OCI-LY3 (cell line): ENCODE measurements around the gene ZNF430.

Experiments used
- H2AFZ ChIP-seq: fragments of 200-600, 300-600 bp; shearing (Covaris generic); 2 replicates; pipeline ENCODE4 v1.6.0; 2014; ENCODE audit warnings: antibody characterized with exemption, low read depth, low read length
- H3K27ac ChIP-seq: fragments of 200-600, 300-600 bp; sonication (generic); 2 replicates; pipeline ENCODE4 v1.5.1; 2014; ENCODE audit warnings: mild to moderate bottlenecking, low read length, moderate library complexity, mixed read lengths
- H3K27me3 ChIP-seq: fragments of 200-600, 300-600 bp; sonication (generic); 2 replicates; pipeline ENCODE4 v1.6.1; 2014; ENCODE audit warnings: low read depth, low read length, mixed read lengths
- H3K36me3 ChIP-seq: fragments of 200-600, 300-600 bp; sonication (generic); replicated peaks from 2 replicates; pipeline ENCODE3; 2014; ENCODE audit warnings: low read depth, low read length, mixed read lengths
- H3K4me1 ChIP-seq: fragments of 300-600, 200-600 bp; sonication (generic); 2 replicates; pipeline ENCODE4 v1.6.1; 2014; ENCODE audit warnings: low read length, mixed read lengths
- H3K4me2 ChIP-seq: fragments of 200-600, 300-600 bp; sonication (generic); 2 replicates; pipeline ENCODE4 v1.6.1; 2014; ENCODE audit warnings: low read length, mixed read lengths
- H3K4me3 ChIP-seq: fragments of 300-600, 200-600 bp; sonication (generic); 2 replicates; pipeline ENCODE4 v1.5.1; 2014; ENCODE audit warnings: antibody characterized with exemption, mild to moderate bottlenecking, low read length, moderate library complexity
- H3K79me2 ChIP-seq: fragments of 300-600, 200-600 bp; shearing (Covaris generic); 2 replicates; pipeline ENCODE4 v1.6.1; 2014; ENCODE audit warnings: mild to moderate bottlenecking, low read length, mixed read lengths
- H3K9ac ChIP-seq: fragments of 300-600, 200-600 bp; shearing (Covaris generic); 2 replicates; pipeline ENCODE4 v1.6.0; 2014; ENCODE audit warnings: mild to moderate bottlenecking, low read length, moderate library complexity
- H3K9me3 ChIP-seq: fragments of 200-600, 300-600 bp; shearing (Covaris generic); 2 replicates; pipeline ENCODE4 v1.6.1; 2014; ENCODE audit warnings: low read length, mixed read lengths; ENCODE audit not compliant: insufficient read depth
- H4K20me1 ChIP-seq: fragments of 200-600, 300-600 bp; sonication (generic); 2 replicates; pipeline ENCODE4 v1.6.1; 2016; ENCODE audit warnings: low read length, mixed read lengths; ENCODE audit not compliant: insufficient read depth
- EZH2phosphoT487 ChIP-seq: fragments of 200-600 bp; shearing (Covaris generic); IDR thresholded peaks from 2 replicates; pipeline ENCODE4 v1.6.1; 2018; ENCODE audit warnings: antibody characterized with exemption, mixed run types, low read depth
- TF ChIP-seq, protein P1 (sequence below): fragments of 200-600, 300-600 bp; sonication (generic); IDR thresholded peaks from 2 replicates; pipeline ENCODE4 v1.5.1; 2014; ENCODE audit warnings: antibody characterized with exemption, low read length, low read depth

The ZNF430 gene

DNA sequence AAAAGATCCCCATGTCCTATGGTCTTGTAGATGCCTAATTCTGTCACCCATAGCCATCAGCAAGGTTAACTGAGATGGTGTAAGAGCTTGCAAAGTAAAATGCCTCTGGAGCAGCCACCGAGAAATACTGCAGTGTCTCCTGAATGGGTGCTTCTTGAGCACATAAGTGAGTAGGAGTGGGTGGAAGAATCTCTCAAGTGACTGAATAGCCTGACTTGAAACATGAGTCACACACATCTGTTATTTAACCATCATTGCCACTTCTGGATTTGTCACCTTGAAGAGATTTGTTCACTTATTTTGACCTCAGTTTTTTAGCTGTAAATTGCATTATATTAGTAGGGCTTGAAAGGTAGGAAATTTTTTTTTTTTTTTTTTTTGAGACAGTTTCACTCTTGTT, 63.9 kb downstream of the ZNF430 start:
- Histone ChIP-seq H3K79me2 (peaks cover 25% of the 10 kb centered on the region), H3K27ac (no peak overlapping the region), H3K9ac (no peak overlapping the region), H3K27me3 (no peaks in the 10 kb centered on the region), H3K9me3 (no peaks in the 10 kb centered on the region), H3K4me2 (no peak overlapping the region), H3K36me3 (peaks cover 19% of the 10 kb centered on the region), H4K20me1 (no peaks in the 10 kb centered on the region), H3K4me1 (no peaks in the 10 kb centered on the region), H3K4me3 (no peak overlapping the region), H2AFZ (no peak overlapping the region)
- TF ChIP-seq, protein P1, sequence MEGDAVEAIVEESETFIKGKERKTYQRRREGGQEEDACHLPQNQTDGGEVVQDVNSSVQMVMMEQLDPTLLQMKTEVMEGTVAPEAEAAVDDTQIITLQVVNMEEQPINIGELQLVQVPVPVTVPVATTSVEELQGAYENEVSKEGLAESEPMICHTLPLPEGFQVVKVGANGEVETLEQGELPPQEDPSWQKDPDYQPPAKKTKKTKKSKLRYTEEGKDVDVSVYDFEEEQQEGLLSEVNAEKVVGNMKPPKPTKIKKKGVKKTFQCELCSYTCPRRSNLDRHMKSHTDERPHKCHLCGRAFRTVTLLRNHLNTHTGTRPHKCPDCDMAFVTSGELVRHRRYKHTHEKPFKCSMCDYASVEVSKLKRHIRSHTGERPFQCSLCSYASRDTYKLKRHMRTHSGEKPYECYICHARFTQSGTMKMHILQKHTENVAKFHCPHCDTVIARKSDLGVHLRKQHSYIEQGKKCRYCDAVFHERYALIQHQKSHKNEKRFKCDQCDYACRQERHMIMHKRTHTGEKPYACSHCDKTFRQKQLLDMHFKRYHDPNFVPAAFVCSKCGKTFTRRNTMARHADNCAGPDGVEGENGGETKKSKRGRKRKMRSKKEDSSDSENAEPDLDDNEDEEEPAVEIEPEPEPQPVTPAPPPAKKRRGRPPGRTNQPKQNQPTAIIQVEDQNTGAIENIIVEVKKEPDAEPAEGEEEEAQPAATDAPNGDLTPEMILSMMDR = no peak
- no peak for TF ChIP-seq EZH2phosphoT487

DNA sequence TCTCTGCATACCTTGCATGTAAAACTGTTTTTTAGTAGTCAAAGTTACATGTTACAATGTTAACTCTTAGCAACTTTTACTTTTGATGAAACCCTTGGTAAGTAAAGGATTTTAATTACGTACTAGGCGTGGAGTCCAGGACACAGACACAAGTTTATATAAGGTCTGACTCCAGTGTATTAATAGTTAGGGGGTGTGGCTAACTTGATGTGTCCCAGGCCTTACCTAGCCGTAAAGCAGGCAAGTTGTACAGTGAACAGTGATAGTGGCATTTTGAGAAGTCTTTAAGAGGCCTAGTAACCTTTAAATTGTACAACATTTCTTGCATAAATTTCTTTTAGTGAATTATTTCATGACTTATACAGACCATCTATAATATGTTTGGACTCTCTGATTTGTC, 67.4 kb downstream of the ZNF430 start:
- no peaks in the 10 kb centered on the region for H3K9me3 ChIP-seq
- H3K79me2 ChIP-seq = peaks cover 17% of the 10 kb centered on the region
- TF ChIP-seq, protein P1 = no peak
- no peak for TF ChIP-seq EZH2phosphoT487
- no peak overlapping the region for H2AFZ ChIP-seq
- H3K27me3 ChIP-seq = no peaks in the 10 kb centered on the region
- no peaks in the 10 kb centered on the region for H4K20me1 ChIP-seq
- H3K27ac ChIP-seq = no peak overlapping the region
- H3K4me2 ChIP-seq = no peak overlapping the region
- no peak overlapping the region for H3K9ac ChIP-seq
- H3K4me1 ChIP-seq = no peaks in the 10 kb centered on the region
- H3K36me3 ChIP-seq = peaks cover 20% of the 10 kb centered on the region
- no peak overlapping the region for H3K4me3 ChIP-seq

DNA sequence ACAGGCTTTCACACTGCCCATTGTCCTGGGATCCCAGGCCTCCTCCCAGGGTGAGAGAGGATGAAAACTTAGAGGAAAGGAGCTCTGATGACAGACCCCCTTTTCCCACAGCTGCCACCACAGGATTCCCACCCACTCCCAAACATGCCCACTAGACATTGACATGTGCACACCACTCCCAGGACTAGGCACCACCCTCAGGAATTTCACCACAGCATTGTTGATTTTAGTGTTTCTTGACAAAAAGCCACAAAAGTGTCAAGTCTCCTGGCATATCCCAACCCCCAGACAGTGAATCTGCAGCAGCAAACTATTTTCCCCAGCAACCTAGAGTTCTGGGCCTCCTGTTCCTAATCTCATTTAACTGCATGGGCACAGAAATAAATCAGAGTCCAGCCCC, 71.7 kb downstream of the ZNF430 start:
- no peak overlapping the region for H3K9ac ChIP-seq
- no peaks in the 10 kb centered on the region for H3K4me1 ChIP-seq
- peaks cover 6% of the 10 kb centered on the region for H3K36me3 ChIP-seq
- no peaks in the 10 kb centered on the region for H4K20me1 ChIP-seq
- no peaks in the 10 kb centered on the region for H3K9me3 ChIP-seq
- no peak overlapping the region for H3K4me2 ChIP-seq
- H3K4me3 ChIP-seq = no peak overlapping the region
- H3K79me2 ChIP-seq = no peaks in the 10 kb centered on the region
- no peak overlapping the region for H2AFZ ChIP-seq
- TF ChIP-seq, protein P1 = no peak
- TF ChIP-seq EZH2phosphoT487 = no peak
- no peaks in the 10 kb centered on the region for H3K27me3 ChIP-seq
- no peak overlapping the region for H3K27ac ChIP-seq

DNA sequence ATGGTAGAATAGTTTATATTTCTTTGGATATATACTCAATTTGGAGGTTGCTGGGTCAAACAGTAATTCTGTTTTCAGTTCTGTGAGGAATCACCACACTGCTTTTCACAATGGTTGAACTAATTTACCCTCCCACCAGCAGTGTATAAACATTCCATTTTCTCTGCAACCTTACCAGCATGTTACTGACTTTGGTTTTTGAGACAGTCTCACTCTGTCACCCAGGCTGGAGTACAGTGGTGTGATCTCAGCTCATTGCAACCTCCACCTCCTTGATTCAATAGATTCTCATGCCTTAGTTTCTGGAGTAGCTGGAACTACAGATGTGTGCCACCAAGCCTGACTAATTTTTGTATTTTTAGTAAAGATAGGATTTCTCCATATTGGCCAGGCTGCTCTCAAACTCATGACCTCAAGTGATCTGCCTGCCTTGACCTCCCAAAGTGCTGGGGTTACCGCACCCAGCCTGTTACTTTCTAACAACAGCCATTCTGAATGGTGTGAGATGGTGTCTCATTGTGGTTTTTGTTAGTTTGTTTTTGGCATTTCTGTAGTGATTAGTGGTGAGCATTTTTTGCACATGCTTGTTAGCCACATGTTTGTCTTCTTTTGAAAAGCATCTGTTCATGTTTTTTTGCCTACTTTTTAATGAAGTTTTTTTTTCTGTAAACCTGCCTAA, 74.0 kb downstream of the ZNF430 start:
- TF ChIP-seq, protein P1 = no peak
- no peak for TF ChIP-seq EZH2phosphoT487
- Histone ChIP-seq H4K20me1 (no peaks in the 10 kb centered on the region), H3K9ac (no peak overlapping the region), H3K4me2 (no peak overlapping the region), H3K4me1 (no peaks in the 10 kb centered on the region), H2AFZ (no peak overlapping the region), H3K36me3 (peaks cover 12% of the 10 kb centered on the region), H3K9me3 (no peaks in the 10 kb centered on the region), H3K27ac (no peak overlapping the region), H3K79me2 (no peaks in the 10 kb centered on the region), H3K27me3 (no peaks in the 10 kb centered on the region), H3K4me3 (no peak overlapping the region)
